Upper lobe of left lung (tissue), 4 donors: ENCODE data around the gene SCARB1.

Experiments
- POLR2A ChIP-seq, 4 donors: fragments of 450-650 bp; IDR thresholded peaks; one replicate each; pipeline ENCODE4 v1.5.1; 2016 to 2017; ENCODE audit warnings: antibody characterized with exemption in 4 of 4, mild to moderate bottlenecking in 2 of 4
- TF ChIP-seq, protein P1 (sequence below), 6 experiments: fragments of 450-650 bp in 4 of 6; fragments of 200-600 bp in 2 of 6; sonication (generic) in 2 of 6; IDR thresholded peaks; one replicate each; pipeline ENCODE4 v1.5.1; 2016 to 2019; ENCODE audit warnings: antibody characterized with exemption in 6 of 6

- TF ChIP-seq, protein P1, sequence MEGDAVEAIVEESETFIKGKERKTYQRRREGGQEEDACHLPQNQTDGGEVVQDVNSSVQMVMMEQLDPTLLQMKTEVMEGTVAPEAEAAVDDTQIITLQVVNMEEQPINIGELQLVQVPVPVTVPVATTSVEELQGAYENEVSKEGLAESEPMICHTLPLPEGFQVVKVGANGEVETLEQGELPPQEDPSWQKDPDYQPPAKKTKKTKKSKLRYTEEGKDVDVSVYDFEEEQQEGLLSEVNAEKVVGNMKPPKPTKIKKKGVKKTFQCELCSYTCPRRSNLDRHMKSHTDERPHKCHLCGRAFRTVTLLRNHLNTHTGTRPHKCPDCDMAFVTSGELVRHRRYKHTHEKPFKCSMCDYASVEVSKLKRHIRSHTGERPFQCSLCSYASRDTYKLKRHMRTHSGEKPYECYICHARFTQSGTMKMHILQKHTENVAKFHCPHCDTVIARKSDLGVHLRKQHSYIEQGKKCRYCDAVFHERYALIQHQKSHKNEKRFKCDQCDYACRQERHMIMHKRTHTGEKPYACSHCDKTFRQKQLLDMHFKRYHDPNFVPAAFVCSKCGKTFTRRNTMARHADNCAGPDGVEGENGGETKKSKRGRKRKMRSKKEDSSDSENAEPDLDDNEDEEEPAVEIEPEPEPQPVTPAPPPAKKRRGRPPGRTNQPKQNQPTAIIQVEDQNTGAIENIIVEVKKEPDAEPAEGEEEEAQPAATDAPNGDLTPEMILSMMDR (IDR thresholded peaks at IDR 0.05) = no peak
- no peak for TF ChIP-seq POLR2A (IDR thresholded peaks at IDR 0.05)
These were observed 127.3 kb downstream of the SCARB1 start for GRCh38 chr12:124736115-124737039.
